ENCODE results near the gene NEURL4.
A peak's percentile ranks its signal among the peaks of the same experiment; 100 is the strongest.

NEURL4 gene

DNA sequence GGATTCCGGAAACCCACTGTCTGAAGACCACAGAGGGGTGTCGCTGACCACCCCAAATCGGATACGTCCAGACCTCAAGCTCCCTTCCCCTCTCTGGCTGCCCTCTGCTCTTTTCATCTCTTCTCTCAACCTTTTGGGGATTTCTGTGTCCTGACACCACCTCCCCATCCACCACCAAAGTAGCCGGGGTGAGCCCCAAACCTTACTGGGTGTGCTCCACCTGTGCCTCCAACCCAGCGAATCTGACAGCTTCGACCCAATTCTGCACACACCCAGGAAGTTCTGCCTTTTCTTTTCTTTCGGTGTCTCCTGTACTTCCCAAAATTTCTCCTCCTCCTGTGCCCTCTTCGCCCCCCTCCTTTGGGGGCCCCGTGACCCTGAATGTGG is 23.4 kb upstream of the NEURL4 start:
- Histone ChIP-seq H3K36me3 (replicated peaks) (no peaks in the 10 kb centered on the region), H3K4me3 (ENCODE audit: low read depth, low read length) (peak overlapping the region; percentile 81), H3K27me3 (replicated peaks) (no peaks in the 10 kb centered on the region), H3K27ac (peak overlapping the region; percentile 96)
- in situ Hi-C loops (cut with HindIII; ENCODE audit: low pct_ligation_motif_present, low sequenced_read_pairs), result no loop called here
- no peak for DNase-seq
- TF ChIP-seq CTCF (IDR thresholded peaks at IDR 0.05; ENCODE audit: low read depth, low read length, missing control alignments), result peak; percentile 77

GRCh38 chr17:7351665-7352502 is 22.7 kb upstream of the NEURL4 start, which contains the start of gene KCTD11:
KCTD11 (plus strand) TSS chr17:7352162.
- Histone ChIP-seq H3K4me3 (ENCODE audit: low read depth, low read length) (peak within 1 kb of the TSS; percentile 81), H3K36me3 (replicated peaks) (no peaks in the 10 kb centered on the region), H3K27ac (peak within 1 kb of the TSS; percentile 96), H3K27me3 (replicated peaks) (no peaks in the 10 kb centered on the region)
- no peak for TF ChIP-seq CTCF (IDR thresholded peaks at IDR 0.05; ENCODE audit: low read depth, low read length, missing control alignments)
- in situ Hi-C loops (cut with HindIII; ENCODE audit: low pct_ligation_motif_present, low sequenced_read_pairs), result no loop called here
- peak; percentile 83 for DNase-seq

DNA sequence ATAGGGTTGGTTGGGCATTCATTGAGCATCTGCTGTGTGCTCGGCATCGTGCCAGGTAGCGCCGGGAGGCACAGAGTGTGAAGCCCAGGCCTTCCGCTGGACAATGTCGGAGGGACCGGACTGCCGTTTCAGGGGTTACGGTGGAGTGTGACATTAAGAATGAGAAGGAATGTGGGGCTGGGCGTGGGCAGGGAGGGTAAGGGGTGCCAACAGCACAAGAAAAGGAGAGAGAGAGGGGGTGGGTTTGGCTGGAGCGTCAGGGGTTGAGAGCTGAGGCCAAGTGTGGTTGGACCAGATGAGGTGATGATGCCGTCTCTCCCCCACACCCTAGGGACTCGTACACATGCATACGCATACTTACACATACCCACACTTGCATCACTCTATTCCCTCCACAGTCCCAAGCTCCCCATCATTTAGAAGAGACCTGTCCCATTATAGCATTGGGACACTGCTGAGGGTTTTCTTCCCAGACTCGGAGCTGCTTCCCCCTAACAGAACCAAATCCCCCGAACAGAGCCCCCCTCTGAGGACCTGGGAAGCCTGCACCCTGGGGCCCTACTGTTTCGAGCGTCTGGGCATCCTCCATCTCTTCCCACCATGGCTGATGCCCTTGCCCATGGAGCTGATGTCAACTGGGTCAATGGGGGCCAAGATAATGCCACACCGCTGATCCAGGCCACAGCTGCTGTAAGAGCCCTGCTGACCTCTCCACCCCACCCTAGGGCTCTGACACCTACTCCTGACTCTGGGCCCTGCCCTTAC is 19.5 kb upstream of the NEURL4 start:
- TF ChIP-seq CTCF (IDR thresholded peaks at IDR 0.05; ENCODE audit: low read depth, low read length, missing control alignments), result no peak
- H3K36me3 ChIP-seq (replicated peaks), result no peaks in the 10 kb centered on the region
- H3K27me3 ChIP-seq (replicated peaks), result no peaks in the 10 kb centered on the region
- H3K4me3 ChIP-seq (ENCODE audit: low read depth, low read length), result no peak overlapping the region
- DNase-seq, result no peak
- no peak overlapping the region for H3K27ac ChIP-seq
- in situ Hi-C loops (cut with HindIII; ENCODE audit: low pct_ligation_motif_present, low sequenced_read_pairs), result no loop called here

GRCh38 chr17:7347630-7348477 is 18.7 kb upstream of the NEURL4 start:
- H3K27ac ChIP-seq, result no peak overlapping the region
- TF ChIP-seq CTCF (IDR thresholded peaks at IDR 0.05; ENCODE audit: low read depth, low read length, missing control alignments), result no peak
- H3K36me3 ChIP-seq (replicated peaks), result no peaks in the 10 kb centered on the region
- no peak for DNase-seq
- in situ Hi-C loops (cut with HindIII; ENCODE audit: low pct_ligation_motif_present, low sequenced_read_pairs), result no loop called here
- H3K27me3 ChIP-seq (replicated peaks), result no peaks in the 10 kb centered on the region
- H3K4me3 ChIP-seq (ENCODE audit: low read depth, low read length), result no peak overlapping the region

DNA sequence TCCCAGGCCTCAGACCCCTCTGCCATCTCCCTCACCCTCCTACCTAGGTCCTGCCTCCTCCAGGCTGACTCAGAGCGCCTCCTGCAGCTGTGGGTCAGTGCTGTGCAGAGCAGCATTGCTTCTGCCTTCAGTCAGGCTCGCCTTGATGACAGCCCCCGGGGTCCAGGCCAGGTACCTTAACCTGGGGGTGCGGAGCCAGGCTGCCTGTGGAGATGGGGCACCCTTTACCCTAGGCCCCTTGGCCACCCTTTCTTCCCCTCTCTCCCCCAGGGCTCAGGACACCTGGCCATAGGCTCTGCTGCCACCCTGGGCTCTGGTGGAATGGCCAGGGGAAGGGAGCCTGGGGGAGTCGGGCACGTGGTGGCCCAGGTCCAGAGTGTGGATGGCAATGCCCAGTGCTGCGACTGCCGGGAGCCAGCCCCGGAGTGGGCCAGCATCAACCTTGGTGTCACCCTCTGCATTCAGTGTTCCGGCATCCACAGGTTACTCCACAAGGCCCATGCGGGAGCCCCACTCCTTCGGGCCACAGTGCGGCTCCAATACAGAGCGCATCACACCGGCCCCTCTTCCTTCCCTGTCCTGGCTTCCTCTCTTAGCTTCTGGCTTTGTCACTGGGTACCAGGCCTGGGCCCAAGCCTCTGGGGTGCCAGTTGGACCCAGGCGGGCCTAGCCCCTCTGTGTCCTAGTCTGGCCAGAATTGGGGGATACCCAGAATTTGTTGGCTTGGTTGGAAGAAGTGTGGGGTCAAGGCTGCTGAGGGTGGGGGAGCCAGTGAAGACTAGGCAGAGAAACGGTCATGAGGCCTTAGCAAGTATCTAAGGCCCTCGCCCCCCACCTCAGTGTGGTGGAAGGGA is 17.9 kb upstream of the NEURL4 start:
- H3K27me3 ChIP-seq (replicated peaks), result no peaks in the 10 kb centered on the region
- H3K36me3 ChIP-seq (replicated peaks), result no peaks in the 10 kb centered on the region

More for the DNA sequence above, 17.9 kb upstream of the NEURL4 start:
- in situ Hi-C loops (cut with HindIII; ENCODE audit: low pct_ligation_motif_present, low sequenced_read_pairs), result no loop called here
- no peak for DNase-seq
- TF ChIP-seq CTCF (IDR thresholded peaks at IDR 0.05; ENCODE audit: low read depth, low read length, missing control alignments), result no peak
- H3K4me3 ChIP-seq (ENCODE audit: low read depth, low read length), result no peak overlapping the region
- no peak overlapping the region for H3K27ac ChIP-seq
